Tongue (tissue), 2 donors: Measurements from ENCODE around the gene DIO3. TPM values are rescaled to one million over a fixed set of nuclear protein-coding genes. Genes with fewer than 3 reads are reported as not detected.

Source experiments
- DNase-seq: peaks from one replicate; pipeline ENCODE4 v3.0.0-alpha.2; 2015
- total RNA-seq: library from RNA; depleted of rRNA; stranded (reverse); fragments of >200 nt; gene quantifications from one replicate; pipeline ENCODE4 v1.2.3, GENCODE V29; 2014

DIO3 gene
- total RNA-seq, 1 donor from 2014 or later: 8.3 TPM

DNA sequence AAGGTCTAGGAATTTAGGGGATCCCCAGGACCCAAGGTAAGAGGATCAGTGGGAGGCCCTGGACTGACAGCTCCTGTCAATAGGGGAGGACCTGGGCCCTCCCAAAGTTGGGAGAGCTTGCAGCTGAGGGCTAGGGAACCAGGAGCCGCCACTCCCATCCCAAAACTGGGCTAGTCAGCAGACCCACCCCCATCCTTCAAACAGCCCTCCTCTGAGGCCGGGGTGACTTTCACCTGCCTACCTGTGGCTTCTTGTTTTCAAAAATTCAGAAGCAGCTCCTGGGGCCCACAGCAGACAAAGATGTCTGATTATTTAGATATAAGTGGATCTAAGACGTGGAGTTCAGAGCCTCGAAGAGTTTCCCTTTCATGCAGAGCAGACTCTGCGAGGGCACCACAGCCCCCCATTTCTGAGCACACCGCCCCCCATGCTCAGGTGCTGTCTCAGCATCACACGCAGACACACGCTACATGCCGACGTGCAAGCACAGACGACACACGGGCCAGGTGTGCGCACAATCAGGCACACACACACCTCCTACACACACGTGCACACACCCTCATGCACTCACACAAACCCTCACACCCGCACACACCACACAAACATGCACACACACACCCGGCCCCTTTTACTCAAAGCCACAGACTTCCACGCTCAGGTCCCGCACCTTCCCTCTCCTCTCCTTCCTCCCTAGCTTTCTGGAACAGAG is 21.9 kb downstream of the DIO3 start:
- no peak for DNase-seq

DNA sequence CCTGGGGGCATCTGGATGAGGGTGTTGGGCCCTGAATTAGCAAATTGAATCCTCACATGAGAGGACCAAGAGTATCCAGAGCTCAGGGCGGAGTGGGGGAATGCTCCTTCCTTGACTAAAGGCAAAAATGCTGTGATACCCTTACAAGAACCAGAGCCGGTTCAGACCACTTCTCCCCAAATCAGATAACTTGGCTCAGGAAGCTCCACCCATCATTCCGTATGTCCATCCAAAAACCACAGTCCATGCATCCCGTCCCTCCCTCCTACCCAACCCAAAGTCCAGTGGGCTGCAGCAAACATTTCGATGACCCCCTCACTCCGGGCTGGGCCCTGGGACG is 22.4 kb downstream of the DIO3 start:
- no peak for DNase-seq

DNA sequence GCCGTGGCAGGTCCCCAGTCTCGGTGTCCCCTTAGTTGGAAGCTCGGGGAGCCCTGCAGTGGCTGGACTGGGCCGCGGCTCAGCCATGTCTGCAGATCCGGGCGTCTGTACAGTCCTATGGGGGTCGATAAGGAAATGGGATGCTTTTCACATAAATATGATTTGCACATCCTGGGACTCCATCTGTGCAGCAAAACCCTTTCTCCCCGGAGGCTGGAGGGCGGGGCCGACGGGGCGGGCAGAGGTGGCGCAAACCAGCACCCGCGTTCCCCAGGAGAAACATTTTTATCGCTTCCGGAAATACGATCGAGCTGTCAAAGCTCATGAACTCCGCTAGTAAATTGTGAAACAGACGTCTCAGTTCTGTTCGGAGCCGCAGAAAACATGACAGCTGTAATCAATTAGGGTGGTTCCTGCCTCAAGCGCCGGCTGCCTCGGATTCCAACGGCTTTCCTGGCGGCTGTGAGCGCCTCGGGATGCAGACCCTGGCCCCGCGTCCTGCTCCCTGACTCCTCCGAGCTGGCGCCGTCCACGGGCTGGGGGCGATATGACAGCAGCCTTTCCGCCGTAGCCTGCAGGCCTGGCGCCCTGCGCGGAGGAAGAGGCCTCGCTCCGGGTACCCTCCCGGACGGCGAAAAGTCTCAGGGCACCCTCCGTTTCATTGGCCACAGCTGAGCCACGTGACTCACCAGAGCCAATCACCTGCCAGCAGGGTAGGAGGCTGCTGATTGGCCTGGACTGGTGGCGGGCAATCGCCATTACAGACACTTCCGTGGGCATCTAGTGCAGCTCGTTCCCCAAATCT is 23.0 kb downstream of the DIO3 start:
- peak; percentile 75 for DNase-seq

DNA sequence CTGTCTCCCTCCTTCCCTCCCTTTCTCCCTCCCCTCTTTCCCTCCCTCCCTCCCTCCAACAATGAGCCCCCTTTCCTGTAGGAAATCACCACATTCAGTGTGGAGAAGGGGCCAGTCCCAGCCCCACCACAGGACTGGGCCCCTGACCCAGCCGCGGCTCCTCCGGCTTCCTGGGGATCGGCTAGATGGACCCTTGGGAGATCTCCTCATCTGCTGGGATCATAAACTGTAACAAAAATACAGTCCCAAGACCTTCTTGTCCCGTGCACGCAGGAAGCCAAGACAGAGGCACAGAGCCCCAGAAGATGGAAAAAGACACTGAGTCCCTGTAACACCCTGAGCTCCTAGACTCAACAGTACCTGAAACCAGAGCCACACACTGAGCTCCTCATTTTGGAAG is 23.9 kb downstream of the DIO3 start:
- no peak for DNase-seq

DNA sequence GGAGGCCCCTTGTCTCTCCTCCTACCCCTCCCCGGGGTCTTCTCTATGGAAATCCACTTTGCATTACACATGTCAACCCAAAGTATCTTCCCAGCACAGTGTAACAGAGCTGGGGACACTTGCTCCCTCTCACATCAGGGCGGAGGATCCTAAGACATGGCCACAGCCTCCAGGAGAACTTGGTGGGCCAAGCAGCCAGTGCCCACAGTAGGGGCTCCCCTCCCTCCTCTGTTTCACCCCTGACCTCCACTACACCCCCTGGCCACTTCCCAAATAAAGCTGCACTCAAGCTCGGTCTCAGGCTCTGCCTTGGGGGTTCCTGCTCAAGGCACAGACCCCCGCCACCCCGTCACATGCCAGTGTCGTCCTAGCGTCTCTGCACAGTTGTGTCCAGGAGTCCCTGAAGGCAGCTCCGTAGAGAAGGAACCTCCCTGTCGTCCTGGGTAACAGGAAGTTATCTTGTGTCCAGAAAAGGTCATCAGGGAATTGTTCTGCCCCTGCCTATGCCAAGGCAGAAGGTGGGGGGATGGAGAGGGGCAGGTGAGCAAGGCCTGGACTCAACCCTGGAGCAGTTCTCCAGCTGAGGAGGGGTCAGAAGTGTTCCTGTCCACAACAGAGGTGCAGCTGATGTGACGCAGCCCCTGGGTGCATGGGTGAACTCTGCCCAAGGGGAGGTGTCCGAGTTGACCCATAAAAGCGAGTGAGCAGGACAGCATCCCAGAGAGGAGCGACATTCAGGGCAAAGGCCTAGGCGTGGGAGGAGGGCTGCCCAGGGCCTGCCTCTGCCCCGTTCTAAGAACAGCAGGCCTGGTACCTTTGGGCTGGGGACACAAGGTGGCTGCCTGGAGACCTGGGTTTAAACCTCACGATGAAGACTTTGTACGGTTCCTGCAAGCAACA is 25.5 kb downstream of the DIO3 start:
- DNase-seq: no peak

DNA sequence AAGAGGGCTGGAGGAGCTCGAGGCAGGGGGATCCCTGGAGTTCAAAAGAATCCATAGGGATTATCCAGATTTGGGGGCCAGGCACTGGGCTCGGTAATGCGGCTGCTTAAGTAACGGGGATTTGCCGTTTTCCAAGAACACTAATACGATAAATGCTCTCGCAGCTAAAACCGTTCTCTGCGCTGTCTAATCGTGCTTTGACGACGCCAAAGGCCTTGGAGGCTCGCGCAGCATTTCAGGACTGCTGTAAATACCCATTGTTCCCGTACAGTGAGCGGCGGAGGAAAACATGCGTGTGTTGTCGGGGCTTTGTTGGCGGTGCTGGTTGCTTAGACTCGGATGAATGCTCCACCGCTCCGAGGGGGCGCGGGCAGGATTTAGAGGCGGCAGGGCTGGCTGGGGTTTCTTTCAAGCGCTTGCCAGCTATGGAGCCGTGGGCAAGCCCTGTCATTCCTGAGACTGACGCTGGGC is 26.2 kb downstream of the DIO3 start:
- peak; percentile 16 for DNase-seq

DNA sequence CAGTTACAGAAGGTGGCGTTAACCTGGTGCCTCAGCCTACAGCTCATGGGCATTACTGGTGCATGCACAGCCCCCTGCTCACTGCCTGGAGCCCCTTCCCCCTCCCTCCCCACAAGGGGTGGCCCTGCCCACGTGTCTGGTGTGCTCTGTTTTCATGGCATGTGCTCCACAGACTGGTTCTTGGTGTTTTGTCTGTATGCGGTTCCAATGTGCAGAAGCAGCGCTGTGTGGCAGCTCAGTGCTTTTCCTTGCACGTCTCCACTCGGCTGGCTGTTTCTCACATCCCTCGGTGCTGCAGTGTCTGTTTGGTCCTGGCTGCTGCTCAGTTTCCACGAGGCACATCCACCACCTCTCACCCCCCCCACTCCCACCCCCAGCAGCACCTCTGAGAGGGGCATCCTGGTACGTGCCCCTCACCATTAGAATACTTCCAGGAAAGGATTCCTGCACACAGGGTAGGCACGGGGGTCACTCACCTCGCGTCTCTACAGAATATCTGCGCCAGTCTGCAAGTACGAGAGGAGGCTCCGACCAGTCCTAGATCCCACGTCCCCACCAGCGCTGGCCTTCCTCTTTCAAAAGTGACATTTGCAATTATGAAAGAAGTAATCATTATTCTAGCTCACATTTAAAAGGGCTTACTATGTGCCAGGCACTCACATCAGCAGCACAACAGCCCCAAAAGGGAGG is 27.1 kb downstream of the DIO3 start:
- DNase-seq: no peak

DNA sequence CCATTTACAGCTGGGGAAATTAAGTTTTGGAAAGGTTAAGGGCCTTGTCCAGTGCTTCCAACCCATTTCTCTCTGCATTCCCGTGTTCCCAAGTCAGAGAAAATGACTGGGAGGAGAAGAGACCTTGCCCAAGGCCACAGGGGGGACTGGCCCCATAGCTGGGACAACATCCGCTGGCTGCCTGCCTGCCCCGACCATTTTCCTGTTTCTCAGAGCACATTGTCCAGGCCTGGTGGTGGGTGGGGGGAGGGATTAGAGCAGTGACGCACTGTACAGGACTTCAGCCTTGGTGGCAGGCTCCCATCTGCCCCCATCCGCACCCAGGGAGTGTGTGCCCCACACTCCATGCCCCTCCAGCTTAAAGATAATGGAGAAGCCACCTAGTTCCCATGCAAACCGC is 27.7 kb downstream of the DIO3 start:
- DNase-seq: no peak

DNA sequence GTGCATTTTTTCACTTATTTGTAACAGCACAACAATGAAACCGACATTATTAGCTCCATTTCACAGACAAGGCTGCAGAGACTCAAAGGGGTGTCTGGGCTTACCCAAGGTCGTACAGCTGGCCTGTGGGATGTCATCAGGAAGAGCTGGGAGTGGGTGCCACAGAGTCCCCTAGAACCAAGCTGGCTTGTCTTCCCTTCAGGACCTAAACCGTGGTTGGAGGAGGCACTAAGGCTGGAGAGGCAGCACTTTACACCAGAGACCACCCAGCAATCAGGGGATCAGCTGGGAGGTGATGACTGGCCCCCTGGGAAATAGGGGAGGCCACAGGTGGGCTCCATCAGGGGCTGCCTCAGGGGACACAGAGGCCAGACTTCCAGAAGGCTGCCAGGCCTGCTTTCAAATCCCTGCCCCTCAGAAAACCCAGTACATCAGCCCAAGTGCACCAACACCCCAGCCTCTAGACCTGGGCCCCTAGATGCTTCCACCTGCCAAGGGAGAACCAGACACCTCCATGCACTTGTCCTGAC is 28.3 kb downstream of the DIO3 start:
- no peak for DNase-seq

DNA sequence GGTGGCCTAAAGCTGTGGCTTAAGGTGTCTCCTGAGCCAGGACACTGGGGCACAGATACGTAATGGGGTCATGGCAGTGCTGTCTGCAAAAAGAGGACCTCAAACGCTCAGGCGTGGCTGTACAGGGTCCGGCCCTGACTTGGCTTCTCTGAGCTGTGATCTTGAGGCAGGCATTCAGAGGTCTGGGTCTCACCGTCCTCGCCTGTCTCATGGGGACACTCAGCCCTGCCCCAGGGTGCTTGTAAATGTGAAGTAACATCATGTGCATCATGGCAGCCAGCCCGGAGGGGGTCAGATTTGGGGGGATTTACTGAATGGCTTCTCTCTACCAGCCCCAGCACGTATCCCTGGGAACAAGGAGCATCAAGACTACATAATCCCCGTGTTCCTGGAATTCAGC is 28.8 kb downstream of the DIO3 start:
- no peak for DNase-seq

DNA sequence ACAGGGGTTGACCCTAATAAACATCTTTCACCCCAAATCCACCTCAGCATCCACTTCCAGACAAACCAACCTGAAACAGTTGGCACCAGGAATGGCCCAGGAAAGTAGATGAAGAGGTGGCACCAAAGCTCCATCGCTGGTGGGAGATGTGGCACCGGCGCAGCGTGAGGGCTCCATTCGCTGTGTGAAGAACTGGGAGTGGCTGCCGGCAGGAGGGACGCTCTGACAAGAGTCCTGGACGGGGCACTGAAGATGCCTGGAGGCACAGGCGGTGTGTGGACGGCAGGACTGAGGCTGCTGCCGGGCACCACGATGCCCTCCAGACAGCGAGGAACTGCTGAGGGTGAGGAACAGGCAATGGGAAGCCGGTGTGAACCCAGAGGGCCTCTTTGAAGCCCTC is 29.3 kb downstream of the DIO3 start:
- DNase-seq: no peak

DNA sequence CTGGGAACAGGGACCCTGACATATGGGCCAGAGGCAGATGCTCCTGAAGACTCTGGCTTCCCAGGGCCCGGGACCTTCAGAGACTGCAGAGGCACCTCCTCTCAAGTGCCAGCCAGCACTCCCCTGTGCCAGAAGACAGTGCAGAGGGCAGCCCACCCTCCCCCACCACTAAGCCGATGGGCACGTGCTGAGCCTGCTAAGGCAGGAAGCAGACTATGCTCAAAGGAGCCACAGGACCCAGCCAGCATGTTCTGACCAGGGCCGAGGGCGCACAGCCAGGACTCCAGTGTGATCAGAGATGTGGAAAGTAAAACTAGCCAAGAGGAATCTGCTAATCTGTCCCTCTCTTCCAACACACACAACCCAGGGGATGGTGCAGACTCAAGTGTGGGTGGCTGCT is 29.8 kb downstream of the DIO3 start:
- no peak for DNase-seq

DNA sequence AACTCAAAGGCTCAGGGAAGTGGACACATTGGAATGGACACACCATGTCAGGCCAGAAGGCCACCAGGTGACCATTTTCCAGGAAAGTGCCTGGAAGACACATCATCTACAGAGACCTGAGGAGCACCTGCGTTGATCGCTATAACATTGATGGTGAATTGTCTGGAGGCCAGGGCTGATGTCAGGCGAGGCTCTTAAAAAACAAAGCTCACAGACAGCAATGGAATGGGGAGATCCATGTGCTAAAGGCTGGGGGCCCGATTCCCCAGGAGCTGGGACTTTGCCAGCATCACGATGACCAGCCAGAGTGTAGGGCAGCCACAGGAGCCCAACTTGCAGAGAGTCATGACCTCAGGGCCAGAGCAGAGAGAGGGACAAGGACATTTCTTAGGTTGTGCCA is 30.3 kb downstream of the DIO3 start:
- no peak for DNase-seq

DNA sequence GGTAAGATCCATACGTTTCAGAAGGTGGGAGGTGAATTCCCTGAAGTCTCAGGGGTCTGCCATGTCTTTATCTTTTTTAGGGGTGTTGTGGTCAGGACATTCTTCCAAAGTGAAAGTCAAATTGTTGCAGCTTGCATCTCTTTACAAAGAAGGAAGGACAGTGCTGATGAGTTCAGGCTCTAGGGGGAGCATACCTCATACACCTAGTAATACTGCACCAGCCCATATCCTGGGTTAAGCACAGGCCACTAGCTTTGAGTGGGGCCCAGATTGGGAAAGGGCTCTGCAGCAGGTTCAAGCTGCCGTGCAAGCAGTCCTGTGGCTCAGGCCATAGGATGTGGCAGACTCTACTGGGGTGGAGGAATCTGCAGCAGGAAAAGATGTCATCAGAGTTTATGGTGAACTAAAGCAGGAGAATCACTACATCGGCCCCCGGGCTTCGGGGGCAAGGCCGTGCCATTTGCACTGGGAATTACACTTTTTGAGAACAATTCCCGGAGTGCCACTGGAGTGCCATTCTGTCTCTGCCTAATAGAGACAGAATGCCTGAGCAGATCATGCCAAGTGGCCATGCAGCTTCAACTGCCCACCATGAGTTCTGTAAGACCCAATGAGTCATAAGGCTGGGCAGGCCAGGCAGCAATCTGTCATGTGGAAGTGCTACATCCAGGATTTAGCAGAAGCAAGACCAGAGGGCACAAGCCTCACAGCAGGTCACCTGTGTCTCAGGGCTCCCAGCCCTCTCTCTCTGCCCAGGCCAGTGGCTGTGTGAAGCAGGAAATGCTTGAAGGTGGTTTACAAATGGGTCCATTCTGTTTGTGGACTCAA is 32.3 kb downstream of the DIO3 start:
- no peak for DNase-seq

DNA sequence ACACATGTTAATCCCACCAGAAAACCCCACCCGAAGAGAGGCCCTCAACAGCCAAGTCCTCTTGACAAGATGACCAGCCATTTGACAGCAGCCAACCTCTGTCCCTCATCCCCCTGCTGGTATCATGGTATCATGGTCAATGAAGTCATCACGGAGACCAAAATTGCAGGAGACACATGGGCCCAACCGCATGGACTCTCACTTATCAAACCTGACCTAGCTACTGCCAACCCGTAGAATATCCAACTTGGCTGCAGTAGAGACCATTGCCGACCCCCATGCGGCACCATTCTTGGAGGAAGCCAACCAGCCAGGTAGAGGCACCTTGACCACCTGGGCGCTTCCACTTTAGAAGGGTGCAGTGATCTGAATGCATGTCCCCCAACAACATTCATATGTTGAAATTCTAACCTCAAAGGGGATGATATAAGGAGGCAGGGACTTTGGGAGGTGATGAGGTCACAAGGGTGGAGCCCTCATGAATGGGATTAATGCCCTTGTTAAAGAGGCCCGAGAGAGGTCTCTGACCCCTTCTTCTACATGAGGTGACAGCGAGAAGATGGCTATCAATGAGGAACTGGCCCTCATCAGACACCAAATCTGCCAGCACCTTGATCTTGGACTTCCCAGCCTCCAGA is 33.3 kb downstream of the DIO3 start:
- no peak for DNase-seq

DNA sequence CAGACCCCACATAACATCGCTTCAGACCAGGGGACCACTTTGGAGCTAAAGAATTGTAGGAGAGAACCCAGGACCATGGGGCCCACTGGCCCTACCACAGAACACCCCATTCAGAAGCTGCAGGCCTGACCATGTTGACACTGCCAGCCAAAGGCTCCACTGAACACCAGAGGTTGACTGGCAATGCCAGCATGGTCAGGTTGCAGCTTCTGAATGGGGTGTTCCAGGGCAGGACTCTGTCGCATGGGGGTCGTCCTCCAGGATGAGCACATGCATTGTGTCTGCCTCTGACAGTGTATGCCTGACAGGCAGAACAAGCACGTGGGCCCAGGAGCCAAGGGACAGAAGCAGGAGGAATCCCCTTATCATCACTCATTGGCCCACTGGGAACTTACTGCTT is 34.1 kb downstream of the DIO3 start:
- DNase-seq: no peak

DNA sequence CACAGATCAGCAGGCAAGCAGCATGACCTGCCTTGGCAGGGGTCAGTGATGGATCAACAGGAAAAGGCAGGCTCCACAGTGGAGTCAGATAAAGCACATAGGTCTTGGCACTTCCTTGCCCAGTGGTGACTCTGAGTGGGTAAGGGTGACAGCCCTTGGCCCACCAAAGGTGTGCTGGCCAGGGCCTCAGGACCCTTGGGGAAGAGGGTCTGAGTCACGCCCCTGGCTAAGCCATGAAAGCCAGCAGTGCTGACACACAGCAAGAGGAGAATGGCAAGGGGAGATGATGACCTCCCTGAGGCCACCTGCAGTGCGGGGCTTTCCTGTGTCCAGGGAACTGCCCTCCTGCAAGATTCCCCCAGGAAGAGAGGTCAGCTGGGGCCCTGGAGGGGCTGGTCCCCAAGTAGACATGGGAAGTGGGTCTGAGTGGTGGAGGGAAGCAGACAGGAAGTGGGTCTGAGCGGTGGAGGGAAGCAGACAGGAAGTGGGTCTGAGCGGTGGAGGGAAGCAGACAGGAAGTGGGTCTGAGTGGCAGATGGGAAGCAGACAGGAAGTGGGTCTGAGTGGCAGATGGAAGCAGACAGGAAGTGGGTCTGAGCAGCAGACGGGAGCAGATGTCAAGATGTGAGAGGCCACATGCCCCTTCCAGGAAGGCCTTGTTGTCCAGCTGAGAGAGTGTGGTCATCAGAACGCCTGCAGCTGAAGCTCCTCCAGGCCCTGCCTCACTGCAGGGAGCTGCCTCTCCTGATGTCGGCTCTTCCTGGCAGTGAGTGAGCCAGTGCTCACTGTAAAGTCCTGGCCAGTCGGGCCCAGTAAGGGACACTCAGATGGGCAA is 34.8 kb downstream of the DIO3 start:
- DNase-seq: no peak

DNA sequence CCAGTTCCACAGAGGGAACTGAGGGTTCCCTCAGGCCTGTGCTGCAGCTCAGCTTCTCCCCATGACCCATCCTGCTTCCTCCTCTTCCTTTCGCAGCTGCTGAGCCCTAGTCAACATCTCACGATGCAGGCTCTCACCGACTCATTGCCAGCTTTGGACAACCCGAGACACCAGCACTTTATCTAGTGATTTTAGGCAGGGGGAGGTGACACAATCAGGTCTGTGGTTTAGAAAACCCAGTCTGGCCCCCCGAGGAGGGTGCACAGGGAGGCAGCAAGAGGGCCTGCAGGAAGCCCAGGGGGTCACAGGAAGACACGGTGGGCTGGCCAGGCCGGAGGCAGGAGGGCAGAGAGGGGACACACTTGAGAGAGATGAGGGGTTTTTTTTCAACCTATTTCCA is 35.4 kb downstream of the DIO3 start:
- DNase-seq: no peak

DNA sequence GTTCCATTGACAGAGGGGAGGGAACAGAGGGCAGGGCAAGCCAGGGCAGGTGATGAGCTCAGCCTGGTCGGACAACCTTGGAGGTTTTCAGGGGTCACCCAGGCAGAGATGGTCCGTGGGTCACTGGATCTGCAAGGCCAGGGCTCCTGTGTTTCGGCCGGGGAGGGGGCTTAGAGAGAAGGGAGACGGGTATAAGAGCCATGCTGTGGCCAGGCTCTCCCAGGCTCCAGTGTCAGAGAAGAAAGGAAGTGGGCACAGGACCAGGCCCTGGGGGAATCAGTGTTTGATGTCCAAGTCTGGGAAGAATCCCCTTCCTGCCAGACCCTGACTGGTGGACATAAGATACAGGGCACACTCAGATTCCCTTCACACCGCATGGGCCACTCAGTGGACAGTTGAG is 36.9 kb downstream of the DIO3 start:
- DNase-seq: no peak
